Glomerular endothelial cell (primary cell): ENCODE measurements around the gene EN2. TPM values are rescaled to one million over a fixed set of nuclear protein-coding genes. Genes with fewer than 3 reads are reported as not detected.

Source experiments
- DNase-seq: peaks from one replicate; pipeline ENCODE4 v3.0.0-alpha.2; 2011; ENCODE audit warnings: low read depth, low spot score; ENCODE audit errors: extremely low read depth
- total RNA-seq: library from RNA; depleted of rRNA; stranded (reverse); fragments of >200 nt; gene quantifications from 2 replicates; pipeline ENCODE4 v1.2.3, GENCODE V29; 2015

The EN2 gene
- total RNA-seq = not detected in 2 replicates

- no peak for DNase-seq
These were observed at the start of gene EN2 for GRCh38 chr7:155458111-155458877. Gene EN2 (plus strand): TSS chr7:155458129. CDS start chr7:155458378, 249 bp downstream.

GRCh38 chr7:155408651-155409586 lies 49.0 kb upstream of the EN2 start:
- DNase-seq = no peak

GRCh38 chr7:155409980-155410379 lies 47.9 kb upstream of the EN2 start:
- DNase-seq = no peak

GRCh38 chr7:155410431-155410830 lies 47.5 kb upstream of the EN2 start:
- DNase-seq = no peak

- DNase-seq = no peak
These were observed 46.1 kb upstream of the EN2 start for GRCh38 chr7:155411718-155412415.

DNA sequence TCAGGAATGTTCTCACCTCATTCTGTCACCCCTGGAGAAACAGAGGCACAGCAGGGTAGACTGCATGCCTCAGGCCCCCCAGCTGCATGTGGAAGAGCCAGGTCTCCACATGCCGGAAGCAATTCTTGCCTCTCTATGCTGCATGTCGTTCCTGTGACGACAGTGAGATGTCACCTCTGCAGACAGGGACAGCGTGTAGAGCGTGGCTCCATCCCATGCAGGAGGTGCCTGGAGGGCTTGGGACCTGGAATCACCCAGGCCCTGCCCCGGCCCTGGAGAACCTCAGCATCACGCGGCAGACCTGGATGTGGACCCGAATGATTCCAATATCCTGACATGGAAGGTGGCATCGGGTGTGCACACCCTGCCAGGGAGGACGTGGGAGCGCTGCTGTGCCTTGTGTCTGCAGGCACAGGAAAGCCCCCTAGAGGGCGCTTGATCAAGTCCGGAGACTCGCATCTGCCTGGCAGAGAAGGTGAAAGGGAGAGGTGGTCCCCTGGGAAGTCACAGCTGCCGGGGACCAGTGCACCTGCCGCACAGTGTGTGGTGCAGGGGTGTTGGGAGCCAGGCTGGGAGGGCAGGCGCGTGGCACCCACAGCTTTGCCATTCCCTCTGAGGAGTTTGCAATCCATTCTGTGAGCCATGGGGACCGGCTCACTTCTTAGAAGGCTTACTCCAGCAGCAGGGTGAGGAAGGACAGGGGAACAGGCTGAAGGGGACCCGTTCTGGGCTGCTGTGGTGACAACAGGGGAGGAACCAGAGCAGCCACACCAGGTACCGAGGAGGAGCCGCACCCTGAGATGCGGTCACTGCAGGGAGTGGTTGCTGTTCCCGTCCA lies 45.3 kb upstream of the EN2 start:
- peak; percentile 2 for DNase-seq

DNA sequence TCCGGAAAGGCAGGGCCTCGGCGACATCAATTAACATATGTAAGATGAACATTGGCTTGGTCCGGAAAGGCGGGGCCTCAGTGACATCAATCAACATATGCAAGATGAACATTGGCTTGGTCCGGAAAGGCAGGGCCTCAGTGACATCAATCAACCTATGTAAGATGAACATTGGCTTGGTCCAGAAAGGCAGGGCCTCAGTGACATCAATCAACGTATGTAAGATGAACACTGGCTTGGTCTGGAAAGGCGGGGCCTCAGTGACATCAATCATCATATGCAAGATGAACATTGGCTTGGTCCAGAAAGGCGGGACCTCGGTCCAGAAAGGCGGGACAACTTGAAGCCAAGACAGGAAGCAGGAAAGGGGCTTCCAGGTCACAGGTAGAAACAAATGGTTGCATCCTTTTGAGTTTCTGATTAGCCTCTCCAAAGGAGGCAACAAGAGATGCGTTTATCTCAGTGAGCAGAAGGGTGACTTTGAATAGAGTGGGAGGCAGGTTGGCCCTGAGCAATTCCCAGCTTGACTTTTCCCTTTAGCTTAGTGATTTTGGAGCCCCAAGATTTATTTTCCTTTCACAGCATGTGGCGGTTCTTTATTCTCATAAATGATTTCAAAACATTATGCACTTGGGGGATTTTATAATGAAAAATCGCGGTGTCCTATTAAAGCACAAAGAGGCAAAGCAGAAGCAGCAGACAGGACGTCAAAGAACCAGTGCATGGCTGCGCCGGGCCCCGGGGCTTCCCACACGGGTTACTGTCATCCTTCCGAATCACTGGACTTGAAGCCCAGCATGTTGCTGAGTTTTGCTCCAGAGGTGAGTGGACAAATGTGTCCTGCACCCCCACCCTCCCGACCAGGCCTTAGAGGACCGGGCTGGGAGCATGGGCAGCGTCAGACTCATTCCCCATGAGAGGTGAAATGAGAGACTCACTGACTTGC lies 43.1 kb upstream of the EN2 start:
- DNase-seq = no peak

DNA sequence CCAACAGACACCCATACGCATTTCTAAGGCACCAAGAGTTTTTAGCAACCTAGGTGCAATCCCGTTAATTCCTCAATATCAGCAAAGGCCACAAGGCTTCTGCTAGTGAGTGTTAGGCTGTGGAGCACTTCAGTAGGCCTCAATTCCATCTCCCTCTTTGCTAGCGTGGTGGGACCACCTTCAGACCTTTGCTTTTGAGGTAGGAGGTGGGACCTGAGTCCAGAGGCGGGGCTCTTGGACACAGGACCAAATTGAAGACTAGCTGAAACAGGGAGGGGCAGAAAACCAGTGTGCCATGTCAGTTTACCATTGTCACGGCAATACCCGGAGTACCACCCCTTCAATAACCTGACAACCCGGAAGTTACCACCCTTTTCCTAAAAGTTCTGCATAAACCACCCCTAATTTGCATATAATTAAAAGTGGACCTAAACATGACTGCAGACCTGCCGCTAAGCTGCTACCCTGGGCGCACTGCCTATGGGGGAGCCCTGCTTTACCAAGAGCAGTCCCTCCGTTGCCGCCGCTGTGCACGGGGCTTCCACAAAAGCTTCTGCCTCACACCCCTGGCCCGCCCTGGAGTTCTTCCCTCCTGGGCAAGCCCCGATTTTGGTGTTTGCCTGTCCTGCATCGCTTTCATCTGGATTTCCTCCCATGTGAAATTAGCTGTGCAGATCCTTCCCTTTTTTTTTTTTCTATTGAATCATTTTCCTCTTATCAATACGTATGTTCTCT lies 41.1 kb upstream of the EN2 start:
- DNase-seq = no peak

DNA sequence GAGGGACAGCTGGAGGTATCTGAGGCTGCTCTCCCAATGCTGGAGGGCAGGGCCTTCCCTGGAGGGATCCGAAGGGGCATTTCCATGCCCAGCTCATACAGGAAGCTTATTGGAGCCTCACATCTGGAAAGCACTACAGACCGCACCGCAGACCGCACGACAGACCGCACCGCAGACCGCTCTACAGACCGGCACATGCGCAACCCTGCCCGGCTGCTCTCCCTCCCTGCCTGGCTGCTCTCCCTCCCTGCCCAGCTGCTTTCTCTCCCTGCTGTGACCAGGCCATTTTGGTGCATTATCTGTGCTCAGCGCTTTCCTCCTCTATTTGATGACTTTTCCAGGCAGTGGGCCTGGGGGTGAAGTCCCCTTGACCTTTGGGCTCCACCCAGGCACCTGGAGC lies 39.6 kb upstream of the EN2 start:
- no peak for DNase-seq

DNA sequence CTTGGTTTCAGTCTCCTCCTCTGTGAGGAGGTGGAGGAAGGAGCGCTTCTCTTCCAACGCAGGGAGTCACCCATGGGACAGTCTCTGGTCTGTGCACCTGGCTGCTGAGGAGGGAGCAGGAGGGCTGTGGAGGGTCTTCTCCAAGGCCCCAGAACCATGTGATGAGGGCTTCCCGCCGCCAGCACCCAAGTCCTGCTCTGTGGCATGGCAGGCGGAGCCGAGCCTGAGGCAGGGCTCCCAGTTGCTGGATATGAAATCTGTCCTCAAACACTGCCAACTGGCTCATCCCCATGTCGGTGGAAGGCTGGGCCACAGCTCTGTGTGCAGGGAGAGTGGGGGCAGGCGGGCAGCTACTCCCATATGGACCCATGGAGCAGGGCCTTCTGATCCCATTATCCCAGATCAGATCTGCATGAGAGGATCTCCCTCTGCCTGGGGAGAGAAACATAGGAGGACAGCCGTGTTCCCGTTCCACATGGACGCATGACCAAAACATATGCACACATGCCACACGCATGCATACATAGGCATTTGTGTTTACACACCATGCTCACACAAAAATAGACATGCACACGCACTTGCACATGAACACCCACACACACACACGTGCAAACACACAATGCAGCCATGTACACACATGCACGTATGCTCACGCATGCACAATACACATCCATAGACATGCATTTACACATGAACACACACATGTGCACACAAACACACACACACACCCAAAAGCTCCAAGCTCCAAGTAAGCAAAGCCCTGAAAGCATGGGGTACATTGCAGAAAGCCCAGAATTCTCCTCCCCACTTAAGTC lies 38.8 kb upstream of the EN2 start:
- no peak for DNase-seq

DNA sequence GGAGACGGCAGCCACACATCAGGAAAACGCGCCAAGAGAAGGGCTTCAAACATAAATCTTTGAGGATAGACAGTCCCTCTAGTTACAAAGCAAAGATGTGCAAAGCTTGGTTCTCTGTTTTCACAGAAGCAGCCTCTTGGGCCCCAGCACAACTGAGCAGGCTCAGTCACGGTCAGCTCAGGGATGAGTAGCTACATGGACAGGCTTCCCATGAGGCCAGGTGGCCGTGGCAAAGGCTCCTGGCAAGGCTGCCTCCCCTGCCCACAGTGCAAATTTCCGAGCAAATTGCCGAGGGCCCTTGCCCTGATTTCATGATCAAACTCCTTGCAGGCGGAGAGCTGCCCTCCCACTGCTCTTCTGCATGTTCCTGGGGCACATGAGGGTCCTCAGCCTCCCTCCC lies 37.8 kb upstream of the EN2 start:
- no peak for DNase-seq

DNA sequence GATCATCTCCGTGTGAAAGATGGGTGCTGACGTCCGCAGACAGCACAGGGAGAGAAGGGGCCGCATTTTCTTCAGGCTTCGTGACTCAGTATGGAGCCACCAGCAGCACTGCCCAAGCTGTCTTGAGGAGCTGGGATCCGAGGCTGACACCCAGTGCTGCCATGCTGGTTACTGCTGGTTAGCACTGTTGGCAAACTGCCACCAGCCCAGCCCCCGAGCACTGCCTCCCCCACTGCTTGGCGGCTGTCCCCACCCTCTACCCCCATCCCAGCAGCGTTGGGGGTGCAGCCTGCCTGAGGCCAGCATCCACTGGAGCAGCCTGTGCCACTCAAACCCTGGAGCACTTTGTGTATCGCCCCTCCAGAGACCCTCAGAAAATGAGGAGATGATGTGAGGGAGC lies 35.8 kb upstream of the EN2 start:
- no peak for DNase-seq

DNA sequence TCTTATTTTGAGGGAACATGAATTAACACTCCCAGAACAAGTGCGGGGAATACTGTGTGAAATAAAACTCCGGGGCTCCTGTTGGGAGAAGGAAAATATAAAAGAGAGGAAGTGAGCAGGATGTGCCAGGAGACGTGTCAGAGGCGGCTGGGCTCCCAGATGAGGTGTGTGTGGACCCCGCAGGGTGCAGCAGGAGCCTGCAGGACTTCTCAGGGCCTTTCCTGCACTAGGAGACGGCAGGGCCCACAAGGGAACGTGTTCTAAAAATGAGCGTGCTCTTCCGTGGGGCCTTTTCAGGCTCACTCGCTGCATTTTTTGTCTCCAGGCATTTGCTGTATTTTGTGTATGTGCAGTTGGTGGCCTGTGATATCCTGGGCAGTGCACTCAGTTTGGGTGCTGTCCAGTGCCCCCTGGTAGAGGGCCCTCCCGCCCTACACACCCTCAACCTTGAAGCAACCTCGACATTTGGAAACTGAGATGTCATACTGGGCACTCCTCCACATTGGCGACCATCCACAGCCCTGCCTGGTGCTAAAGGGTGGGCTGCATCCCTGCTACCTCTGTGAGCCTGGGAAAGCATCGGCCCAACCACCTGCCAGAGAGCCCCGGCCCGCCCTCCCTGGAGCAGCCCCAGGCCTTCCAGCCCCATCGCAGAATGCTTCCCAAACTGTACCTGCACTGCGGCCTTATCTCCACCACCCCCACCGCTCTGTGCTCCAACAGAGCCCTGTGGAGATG lies 35.2 kb upstream of the EN2 start:
- DNase-seq = no peak

DNA sequence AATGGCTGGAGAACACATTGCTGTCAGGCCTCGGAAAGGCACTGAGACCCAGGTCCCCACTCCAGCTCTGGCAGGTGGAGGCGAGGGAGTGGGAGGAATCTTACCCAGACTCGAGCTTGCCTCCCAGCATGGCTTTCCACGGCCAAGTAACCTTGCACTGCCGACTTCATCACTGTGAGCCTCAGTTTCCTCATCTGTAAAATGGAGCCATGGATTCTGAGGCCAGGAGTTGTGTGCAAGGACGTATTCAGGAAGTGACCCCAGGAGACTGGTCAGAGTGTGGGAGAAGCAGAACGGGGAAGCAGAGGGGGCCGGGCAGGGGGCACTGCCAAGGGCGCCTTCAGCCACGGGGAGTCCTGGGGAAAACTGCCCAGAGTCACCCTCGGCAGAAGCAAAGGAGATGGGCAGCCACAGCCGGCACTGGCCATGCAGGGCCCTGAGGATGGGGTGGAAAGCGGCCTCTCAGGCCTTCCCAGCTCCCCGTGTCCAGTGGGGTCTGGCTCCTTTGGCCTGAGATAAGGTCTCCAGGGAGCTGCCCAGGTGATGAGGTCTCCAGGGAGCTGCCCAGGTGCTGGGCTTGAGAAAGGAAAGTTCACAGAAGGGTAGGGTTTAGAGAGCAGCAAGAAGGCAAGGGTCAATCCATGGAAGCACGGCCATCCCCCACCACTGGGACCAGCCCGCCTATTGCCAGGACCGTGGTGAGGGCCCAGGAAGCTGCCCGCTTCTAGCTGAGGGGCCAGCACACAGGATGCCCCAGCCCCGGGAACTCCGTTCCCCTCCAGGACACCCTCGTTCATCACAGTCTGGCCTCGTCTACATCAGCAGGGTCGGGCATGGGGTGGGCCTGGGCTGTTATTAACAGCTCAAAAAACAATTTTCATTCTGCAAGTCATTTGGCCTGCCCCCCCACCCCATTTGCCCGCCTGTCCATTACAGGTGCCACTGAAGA lies 34.3 kb upstream of the EN2 start:
- no peak for DNase-seq

- DNase-seq = no peak
These were observed 33.5 kb upstream of the EN2 start for GRCh38 chr7:155424301-155425010.
